ENCODE measurements around the gene PPP1R3F.

Gene PPP1R3F

DNA sequence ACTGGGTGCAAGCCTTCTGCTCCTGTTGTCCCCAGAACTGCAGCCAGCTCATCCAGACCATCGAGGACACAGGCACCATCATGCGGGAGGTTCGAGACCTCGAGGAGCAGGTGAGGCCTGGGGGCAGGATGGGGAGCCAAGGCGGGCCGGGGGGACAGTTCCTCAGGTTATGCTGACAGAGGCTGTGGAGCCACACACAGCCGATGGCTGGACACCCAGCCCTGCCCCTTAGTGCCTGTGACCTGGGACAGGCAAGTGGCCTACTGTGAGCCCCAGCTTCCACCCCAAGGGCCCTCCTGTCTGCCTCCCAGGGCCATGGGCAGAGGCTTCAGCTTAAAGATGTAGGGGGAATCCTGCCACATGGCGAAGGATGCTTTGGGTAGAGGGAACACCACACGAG, 20.0 kb upstream of the PPP1R3F start:
- DNase-seq, result no peak

DNA sequence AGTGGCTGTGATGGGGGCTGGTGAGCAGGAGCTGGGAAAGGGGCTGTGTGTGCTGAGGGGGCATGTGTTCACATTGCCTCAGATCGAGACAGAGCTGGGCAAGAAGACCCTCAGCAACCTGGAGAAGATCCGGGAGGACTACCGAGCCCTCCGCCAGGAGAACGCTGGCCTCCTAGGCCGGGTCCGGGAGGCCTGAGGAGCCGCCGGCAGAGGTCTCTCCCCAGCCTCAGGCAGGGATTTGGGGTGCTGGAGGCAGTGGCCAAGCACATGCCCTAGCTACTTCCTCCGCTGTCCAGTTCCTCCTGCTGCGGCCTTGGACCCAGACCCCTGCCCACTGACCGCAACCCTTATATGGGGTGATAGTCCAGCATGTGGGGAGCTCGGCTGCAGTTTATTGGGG, 19.5 kb upstream of the PPP1R3F start:
- DNase-seq, result no peak

GRCh38 chrX:49250578-49250977, 19.0 kb upstream of the PPP1R3F start:
- DNase-seq, result no peak

- no peak for DNase-seq
These were observed 18.3 kb upstream of the PPP1R3F start for GRCh38 chrX:49251325-49251724.

- DNase-seq, result no peak
These were observed 15.0 kb upstream of the PPP1R3F start for GRCh38 chrX:49254639-49255038.

DNA sequence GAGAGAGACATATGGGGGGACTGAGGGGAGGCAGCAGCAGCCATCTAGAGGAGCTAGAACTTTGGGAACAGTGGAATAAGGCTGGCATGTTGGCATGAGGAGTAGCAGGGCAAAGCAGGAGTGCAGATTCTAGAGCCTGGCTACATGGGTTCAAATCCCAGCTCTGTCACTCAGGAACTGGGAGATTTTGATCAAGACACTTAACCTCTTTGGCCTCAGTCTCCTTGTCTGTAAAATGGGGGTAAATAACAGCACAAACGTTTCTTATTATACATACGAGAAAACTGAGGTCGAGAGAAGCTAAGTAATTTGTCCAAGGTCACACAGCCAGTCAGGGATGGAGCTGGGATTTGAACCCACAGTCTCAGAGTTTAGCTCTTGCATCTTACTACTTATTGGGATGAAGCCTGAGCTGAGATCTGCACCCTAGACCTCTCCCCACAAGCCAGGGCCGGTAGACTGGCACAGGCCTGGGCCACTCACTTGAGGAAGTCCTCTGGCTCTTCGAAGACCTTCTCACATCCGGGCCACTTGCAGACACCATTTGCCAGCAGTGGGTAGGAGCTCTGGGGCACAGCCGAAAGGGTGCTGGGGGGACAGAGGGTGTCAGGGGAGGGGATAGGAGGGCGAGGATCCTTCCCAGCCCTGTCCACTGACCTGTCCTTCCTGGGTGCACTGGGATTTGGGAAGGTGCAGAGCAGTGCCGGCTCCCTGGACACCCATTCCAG, 13.2 kb upstream of the PPP1R3F start:
- DNase-seq, result no peak

- no peak for DNase-seq
These were observed 12.4 kb upstream of the PPP1R3F start for GRCh38 chrX:49257074-49257790.

DNA sequence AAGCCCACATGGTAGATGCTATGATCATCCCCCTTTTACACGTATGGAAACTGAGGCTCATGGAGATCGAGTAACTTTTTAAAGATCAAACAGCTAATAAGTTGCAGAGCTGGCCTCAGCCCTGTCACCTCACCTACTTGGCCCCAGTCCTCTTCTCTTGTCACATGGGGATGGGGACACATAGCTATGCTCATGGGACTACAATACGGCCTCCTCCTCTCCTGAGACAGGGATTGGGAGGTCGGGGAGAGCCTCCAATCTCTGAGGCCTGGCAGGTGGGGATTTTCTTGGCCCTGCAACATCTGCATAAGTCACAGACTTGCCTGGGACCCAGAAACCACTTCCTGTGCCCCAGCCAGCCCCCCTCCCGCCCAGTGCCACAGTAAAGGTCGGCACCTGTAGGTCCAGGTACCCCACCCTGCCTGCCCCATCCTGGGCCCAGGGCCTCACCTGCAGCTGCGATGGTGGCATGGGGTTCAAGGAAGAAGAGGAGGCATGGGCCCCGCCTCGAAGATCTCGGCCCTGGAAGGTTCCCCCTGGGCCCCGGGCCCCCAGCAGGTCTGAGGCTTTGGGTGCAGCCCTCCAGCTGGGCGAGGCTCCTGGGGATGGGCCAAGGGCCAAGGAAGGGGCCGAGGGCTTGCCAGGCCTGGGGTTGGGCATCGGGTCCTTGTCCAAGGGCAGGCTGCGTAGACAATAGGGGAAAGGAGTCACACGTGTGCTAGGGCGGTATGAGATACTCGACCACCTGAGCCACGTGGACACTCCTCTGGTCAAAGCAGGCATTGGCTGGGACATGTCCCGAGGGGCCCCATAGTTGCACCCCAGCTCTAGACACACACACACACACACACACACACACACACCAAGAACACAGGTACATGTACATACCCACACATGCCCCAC, 11.5 kb upstream of the PPP1R3F start:
- peak; percentile 11 for DNase-seq

GRCh38 chrX:49258749-49259124, 10.9 kb upstream of the PPP1R3F start:
- DNase-seq, result no peak

DNA sequence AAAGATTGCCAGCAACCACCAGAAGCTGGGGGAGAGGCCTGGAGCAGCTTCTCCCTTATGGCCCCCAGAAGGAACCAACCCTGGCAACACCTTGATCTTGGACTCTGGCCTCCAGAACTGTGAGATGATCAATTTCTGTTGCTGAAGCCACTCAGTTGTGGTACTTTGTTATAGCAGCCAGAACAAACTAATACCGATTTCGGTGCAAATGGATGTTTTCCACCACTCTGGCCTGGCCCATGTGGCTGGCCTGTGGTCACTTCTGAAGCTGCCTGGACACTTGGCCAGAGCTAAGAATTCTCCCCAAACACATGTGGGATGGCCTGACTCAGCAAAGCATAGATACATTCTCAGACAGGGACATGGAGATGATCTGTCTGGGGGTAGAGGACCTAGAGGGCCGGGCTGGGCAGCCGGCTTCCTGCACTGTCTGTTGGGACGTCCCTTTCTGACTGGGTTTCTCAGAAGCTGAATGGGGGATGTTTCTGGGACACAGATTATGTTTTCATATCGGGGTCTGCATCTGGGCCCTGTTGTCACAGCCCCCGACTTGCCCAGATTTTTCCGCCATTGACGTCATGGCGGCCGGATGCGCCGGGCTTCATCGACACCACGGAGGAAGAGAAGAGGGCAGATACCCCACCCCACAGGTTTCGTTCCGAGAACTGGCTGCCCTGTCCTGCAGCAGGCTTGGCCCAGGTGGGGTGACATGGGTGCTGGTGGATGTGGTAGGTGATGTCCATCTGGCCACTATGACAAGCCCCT, 9.2 kb upstream of the PPP1R3F start:
- DNase-seq, result no peak

DNA sequence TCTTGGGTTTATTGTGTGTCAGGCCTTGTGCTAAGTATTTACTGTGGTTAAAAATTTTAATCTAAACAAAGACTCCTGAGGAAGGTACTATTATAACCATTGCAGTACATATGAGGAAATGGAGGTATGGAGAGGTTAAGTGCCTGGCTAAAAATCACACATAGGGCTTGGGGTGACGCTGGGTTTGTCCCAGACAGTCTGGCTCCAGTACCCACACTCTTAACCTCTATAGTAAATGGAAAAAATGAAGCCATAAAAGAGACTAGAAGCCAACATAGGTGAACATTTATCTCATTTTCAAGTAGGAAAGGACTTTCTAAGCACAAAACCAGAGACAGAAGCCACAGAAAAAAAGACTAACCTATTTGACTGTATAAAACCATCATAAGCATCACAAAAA, 7.0 kb upstream of the PPP1R3F start:
- DNase-seq, result no peak

- DNase-seq, result no peak
These were observed 6.0 kb upstream of the PPP1R3F start for GRCh38 chrX:49263631-49264030.

DNA sequence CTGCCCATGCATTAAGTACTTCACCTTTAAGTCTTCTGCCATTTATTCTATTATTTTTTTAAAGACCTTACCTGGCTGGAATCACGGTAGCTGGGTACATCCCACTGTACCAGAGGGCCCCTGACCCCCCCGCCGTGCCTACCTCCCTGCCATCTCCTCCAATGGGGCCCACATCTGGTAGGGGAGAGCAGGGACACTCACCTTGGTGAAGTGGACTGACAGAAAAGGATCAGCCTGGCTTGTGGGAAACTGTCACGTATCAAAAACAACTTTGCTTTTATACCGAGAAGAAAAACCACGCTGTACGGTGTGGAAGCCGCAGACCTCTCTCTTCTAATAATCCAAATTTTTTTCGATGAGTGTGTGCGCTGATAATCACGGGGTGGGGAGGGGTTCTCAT, 5.1 kb upstream of the PPP1R3F start, which contains the start of gene FOXP3:
FOXP3 (minus strand) TSS at position 251 of the 400 bp plus-strand sequence. CDS start 6,205 bp downstream, outside the sequence.
- DNase-seq, result no peak

DNA sequence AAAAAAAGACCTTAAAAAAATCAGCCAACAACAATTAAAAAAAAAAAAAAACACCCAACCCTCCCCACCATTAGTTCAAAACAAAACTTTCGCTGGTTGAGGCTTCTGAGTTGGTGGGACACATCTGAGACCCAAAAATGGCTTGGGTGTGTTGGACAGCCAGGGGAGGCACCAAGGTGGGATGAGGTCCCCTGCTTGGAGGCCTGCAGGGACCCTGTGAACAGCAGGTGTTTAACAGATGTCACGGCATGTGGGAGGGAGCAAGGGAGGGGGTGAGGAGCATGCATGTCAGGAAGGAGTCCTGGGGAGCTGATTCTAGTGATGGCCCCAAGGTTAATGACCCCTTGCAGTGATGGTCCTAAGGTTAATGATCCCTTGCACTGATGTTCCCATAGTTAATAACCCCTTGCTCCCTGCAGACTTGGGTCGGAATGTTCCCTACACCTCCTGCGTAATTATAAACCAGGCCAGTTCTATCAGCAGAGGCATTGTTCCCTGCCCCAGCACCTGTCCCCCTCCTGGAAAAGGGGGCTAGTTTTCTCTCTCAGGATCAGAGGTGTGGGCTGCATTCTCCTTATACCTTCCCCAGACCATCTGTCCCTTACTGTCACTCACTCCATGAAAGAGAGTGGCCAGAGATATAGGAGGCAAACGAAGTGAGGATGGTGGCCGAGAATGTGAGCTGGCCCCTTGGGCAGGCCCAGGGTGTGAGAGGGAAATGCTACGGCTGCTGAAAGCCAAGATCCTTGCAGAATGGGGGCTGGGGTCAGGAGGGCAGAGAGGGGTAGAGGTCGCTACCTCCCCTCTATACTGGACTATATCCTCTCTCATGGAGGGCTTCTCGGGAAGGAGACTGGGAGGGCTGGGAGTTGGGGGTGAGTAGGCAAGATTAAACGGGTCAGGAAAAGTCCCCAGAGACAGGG, 2.8 kb upstream of the PPP1R3F start:
- DNase-seq, result no peak

GRCh38 chrX:49268702-49269009, 937 bp upstream of the PPP1R3F start:
- DNase-seq, result no peak

DNA sequence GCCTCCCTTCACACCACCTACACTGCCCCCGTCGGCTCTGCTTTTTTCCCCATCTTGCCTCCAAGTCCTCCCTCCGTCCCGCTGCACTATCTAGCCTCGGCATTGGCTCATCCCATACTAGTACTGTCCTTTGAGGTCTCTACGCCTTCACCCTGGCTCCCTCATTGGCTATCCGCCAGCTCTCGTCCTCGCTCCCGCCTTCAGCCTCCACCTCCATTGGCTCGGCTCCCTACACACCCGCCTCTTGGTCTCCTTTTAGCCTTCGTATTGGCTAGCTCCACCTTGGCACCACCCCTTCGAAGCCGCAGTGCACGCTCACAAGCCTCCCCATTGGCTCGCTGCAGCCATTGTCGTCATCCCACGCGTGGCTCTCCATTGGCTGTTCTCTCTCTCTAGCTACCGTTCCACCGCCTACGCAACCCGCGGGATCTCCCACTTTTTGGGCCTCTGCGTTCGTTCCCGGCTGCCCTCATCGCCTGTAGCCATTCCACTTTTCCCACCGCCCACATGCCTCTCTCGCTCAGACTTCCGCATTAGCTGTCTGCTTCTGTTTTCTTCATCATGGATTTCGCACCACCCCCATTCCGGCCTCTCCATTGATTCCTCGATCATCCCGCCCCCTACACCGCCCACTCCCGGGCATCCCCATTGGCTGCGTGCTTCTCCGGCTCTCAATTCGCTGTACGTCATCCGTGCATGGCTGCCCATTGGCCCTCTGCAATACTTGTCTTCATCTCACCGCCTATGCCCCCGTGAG, 405 bp upstream of the PPP1R3F start:
- peak; percentile 90 for DNase-seq

GRCh38 chrX:49270249-49270921, 792 bp downstream of the PPP1R3F start:
- no peak for DNase-seq

DNA sequence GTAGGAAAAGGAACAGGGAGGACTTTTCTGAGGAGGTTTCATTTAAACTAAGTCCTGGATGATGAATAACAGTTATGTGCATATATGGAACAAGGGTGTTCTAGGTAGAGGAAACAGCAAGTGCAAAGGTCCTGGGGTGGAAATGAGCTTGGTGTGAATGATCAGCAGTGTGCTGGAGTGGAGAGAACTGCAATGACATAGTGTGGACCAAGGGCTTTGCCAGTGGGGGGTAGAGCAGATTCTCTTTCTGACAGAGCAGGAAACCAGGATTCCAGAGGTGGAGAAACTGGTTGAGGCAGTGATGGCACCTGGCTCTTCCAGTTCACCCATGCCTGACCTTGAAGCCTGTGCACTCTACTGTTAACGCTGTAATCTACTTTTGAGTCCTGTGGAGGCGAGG, 1.7 kb downstream of the PPP1R3F start:
- no peak for DNase-seq

- peak; percentile 5 for DNase-seq
These were observed 2.8 kb downstream of the PPP1R3F start for GRCh38 chrX:49272421-49272820.

- DNase-seq, result peak; percentile 9
These were observed 3.7 kb downstream of the PPP1R3F start for GRCh38 chrX:49273181-49273727.
